Activated CD8-positive, alpha-beta memory T cell treated with anti-CD3 and anti-CD28 coated beads, Interleukin-2, amount 50 U/mL, for 24 hours (primary cell): ENCODE measurements around the gene C1orf94.

Experiments
- DNase-seq: peaks from one replicate; pipeline ENCODE4 v3.0.0-alpha.2; 2020; ENCODE audit errors: extremely low read depth

The C1orf94 gene

GRCh38 chr1:34262023-34262853 is 85.5 kb downstream of the C1orf94 start:
- no peak for DNase-seq

GRCh38 chr1:34262921-34263320 is 86.2 kb downstream of the C1orf94 start:
- DNase-seq = no peak

DNA sequence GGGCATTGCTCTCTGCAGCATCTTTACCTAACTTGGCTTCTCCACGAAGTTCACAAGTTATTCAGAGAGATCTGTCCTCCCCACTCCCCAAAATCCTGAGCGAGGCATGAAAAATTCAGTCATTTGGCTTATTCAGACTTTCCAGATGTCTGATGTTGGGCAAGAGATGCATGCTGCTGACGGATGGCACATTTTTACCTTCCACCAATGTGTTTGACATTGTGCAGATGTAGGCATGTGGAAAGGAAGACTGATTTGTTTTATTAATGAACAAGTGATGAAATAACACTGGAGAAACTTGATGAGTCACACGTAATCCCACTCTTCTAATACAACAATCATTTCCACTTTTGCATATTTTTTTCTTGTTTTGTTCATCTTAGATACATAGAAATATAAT is 86.7 kb downstream of the C1orf94 start:
- no peak for DNase-seq

- no peak for DNase-seq
Observed at GRCh38 chr1:34265396-34265795, 88.7 kb downstream of the C1orf94 start.

- DNase-seq = no peak
Observed at GRCh38 chr1:34266127-34266951, 89.6 kb downstream of the C1orf94 start.

- DNase-seq = no peak
Observed at GRCh38 chr1:34267326-34267725, 90.6 kb downstream of the C1orf94 start.

DNA sequence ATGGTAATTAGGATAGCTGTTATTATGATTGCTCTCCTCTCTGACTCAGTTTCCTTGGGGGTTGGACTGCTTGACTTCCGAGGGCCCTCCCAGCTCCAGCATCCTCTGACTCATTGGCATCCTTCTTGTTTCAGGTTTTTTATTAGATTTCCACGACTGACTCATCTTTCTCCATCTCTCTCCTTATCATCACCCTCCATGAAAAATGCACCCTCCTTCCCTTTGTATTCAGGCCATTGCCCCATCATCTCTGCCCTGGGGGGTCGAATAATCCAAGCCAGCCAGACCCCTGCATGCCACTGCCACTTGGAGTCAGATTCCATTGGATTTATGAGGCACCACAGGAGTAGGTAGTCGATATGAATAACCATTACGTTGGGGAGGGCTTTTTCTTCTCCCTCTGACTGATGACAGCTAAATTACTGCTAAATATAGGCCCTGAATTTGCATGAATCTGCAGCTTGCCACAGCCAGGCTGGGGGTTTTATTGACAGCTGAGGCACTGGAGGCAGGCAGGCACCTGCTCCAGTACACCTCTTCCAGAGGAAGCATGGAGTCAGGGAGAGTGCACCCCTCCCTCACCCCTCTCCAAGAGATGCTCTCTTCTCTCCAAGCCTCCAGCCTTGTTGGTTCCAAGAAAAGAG is 91.7 kb downstream of the C1orf94 start:
- DNase-seq = no peak
